Stimulated activated CD4-positive, alpha-beta T cell treated with anti-CD3 and anti-CD28 coated beads, TNF-alpha, amount 100 ng/mL, for 48 hours (primary cell): ENCODE measurements around the gene CPSF4L.

Source experiments
- DNase-seq, 3 donors: peaks; one replicate each; pipeline ENCODE4 v3.0.0-alpha.2; 2020; ENCODE audit warnings: low read depth in 3 of 3

The CPSF4L gene

GRCh38 chr17:73203135-73203787 lies 58.4 kb downstream of the CPSF4L start:
- no peak for DNase-seq

DNA sequence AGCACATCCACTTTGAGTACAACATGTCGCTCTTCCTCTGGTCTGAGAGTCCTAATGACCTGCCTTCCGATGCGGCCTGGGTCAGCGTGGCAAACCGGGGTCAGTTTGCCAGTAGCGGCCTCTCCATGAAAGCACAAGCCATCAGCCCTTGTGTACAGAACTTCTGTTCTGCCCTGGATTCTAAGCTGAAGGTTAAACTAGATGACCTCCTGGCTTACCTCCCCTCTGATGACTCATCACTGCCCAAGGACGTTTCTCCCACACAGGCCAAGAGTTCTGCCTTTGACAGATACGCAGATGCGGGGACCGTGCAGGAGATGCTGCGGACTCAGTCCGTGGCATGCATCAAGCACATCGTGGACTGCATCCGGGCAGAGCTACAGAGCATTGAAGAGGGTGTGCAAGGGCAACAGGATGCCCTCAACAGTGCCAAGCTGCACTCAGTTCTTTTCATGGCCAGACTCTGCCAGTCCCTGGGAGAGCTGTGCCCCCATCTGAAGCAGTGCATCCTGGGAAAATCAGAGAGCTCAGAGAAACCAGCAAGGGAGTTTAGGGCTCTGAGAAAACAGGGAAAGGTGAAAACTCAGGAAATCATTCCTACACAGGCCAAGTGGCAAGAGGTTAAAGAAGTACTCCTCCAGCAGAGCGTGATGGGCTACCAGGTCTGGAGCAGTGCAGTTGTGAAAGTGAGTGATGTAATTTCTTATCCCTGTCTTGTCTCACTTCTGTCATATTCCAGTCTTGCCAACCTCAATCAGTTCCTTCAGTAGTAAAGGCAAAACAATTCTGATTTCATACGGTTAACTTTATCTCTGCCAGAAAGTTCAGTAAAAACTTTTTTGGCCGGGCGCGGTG lies 60.2 kb downstream of the CPSF4L start:
- DNase-seq = no peak

- no peak for DNase-seq
These were observed 61.2 kb downstream of the CPSF4L start for GRCh38 chr17:73200476-73200875.

DNA sequence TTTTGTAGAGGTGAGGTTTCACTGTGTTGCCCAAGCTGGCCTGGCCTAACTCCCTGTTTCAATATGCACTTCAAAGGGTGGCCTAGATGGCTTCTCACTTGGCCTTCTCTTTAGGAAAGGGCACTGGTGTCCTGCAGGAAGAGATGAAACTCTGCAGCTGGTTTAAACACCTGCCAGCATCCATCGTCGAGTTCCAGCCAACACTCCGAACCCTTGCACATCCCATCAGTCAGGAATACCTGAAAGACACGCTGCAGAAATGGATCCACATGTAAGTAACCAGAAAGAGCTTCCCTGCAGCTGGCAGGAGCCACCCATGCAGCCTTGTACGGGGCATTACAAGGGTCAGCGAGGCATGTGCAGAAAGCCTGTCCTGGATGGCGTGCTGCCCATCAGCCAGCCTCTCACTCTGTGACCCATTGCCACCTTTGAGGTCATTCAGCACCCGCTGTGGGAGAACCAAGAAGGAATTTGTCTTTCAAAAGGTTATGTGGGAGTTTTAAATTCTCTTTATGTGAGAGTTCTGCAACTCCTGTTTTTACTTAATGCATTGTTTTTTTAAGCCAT lies 61.8 kb downstream of the CPSF4L start:
- DNase-seq = no peak

DNA sequence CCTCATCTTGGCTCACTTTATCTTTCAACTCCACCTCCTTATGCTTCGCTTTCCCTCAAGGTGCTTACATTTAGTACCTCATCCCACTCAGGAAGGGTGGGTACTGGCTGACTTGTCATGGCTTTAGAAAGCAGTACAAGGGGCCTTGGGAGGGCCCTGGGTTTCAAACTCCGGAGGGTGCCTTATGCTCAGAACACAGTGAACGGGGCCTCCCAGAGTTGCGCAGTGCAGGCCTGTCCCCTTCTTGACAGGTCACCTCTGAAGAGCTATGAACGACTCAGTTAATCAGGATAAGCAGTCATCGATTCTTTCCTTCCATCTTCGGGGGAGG lies 62.8 kb downstream of the CPSF4L start:
- no peak for DNase-seq
